NT2/D1 (cell line): ENCODE data around the gene KCTD16.

ENCODE experiments used
- SUZ12 ChIP-seq: IDR thresholded peaks from 2 replicates; pipeline ENCODE4 v1.6.1; 2011; ENCODE audit not compliant: insufficient read length, insufficient read depth; ENCODE audit errors: extremely low read depth
- ZNF274 ChIP-seq: IDR thresholded peaks from 2 replicates; pipeline ENCODE4 v1.6.1; 2011; ENCODE audit warnings: mild to moderate bottlenecking, low read depth, low read length

GRCh38 chr5:144352732-144353317, 182.2 kb downstream of the KCTD16 start:
- TF ChIP-seq SUZ12, result no peak
- TF ChIP-seq ZNF274, result no peak
